ENCODE measurements around the gene FREM3.

GRCh38 chr4:143597276-143597675, 103.2 kb downstream of the FREM3 start:
- no peak for TF ChIP-seq SP1 (CRISPR knock-in tag; conservative IDR thresholded peaks at IDR 0.05)
- TF ChIP-seq, protein P1, sequence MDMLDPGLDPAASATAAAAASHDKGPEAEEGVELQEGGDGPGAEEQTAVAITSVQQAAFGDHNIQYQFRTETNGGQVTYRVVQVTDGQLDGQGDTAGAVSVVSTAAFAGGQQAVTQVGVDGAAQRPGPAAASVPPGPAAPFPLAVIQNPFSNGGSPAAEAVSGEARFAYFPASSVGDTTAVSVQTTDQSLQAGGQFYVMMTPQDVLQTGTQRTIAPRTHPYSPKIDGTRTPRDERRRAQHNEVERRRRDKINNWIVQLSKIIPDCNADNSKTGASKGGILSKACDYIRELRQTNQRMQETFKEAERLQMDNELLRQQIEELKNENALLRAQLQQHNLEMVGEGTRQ (CRISPR knock-in tag; IDR thresholded peaks at IDR 0.05) = no peak
- TF ChIP-seq USF1 (CRISPR knock-in tag; IDR thresholded peaks at IDR 0.05) = no peak
- no peak for TF ChIP-seq CTCF (IDR thresholded peaks at IDR 0.05)
- no peak for TF ChIP-seq ZNF232 (CRISPR knock-in tag; IDR thresholded peaks at IDR 0.05)
- TF ChIP-seq, protein P2, sequence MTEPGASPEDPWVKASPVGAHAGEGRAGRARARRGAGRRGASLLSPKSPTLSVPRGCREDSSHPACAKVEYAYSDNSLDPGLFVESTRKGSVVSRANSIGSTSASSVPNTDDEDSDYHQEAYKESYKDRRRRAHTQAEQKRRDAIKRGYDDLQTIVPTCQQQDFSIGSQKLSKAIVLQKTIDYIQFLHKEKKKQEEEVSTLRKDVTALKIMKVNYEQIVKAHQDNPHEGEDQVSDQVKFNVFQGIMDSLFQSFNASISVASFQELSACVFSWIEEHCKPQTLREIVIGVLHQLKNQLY (CRISPR knock-in tag; IDR thresholded peaks at IDR 0.05) = no peak
- TF ChIP-seq RELA (CRISPR knock-in tag; IDR thresholded peaks at IDR 0.05; ENCODE audit: borderline replicate concordance) = no peak
- no peak for TF ChIP-seq FOXP4 (CRISPR knock-in tag; IDR thresholded peaks at IDR 0.05)
- TF ChIP-seq, protein P3, sequence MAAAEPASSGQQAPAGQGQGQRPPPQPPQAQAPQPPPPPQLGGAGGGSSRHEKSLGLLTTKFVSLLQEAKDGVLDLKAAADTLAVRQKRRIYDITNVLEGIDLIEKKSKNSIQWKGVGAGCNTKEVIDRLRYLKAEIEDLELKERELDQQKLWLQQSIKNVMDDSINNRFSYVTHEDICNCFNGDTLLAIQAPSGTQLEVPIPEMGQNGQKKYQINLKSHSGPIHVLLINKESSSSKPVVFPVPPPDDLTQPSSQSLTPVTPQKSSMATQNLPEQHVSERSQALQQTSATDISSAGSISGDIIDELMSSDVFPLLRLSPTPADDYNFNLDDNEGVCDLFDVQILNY (CRISPR knock-in tag; IDR thresholded peaks at IDR 0.05) = no peak
- TF ChIP-seq ATF2 (CRISPR knock-in tag; IDR thresholded peaks at IDR 0.05; ENCODE audit: borderline replicate concordance, low read depth) = no peak
- TF ChIP-seq ZNF121 (CRISPR knock-in tag; IDR thresholded peaks at IDR 0.05) = no peak
